Neural progenitor cell (in vitro differentiated cells): Measurements from ENCODE around the gene CDC42EP4.

Experiments
- CTCF ChIP-seq: fragments of 200-600 bp; sonication (generic); IDR thresholded peaks from 2 replicates; pipeline ENCODE4 v1.5.1; 2017; ENCODE audit warnings: antibody characterized with exemption, mild to moderate bottlenecking
- EZH2phosphoT487 ChIP-seq: fragments of 200-600 bp; sonication (generic); IDR thresholded peaks from 2 replicates; pipeline ENCODE4 v1.6.1; 2017; ENCODE audit warnings: antibody characterized with exemption

- no peak for TF ChIP-seq CTCF
- TF ChIP-seq EZH2phosphoT487: no peak
These were observed 46.9 kb upstream of the CDC42EP4 start for GRCh38 chr17:73358668-73359067.
